Natural killer cell (primary cell): ENCODE results near the gene QRFP. TPM values are rescaled to one million over a fixed set of nuclear protein-coding genes. Genes with fewer than 3 reads are reported as not detected.

Source experiments
- ATAC-seq, 3 donors: fragments of 150-1000 bp in 2 of 3; fragments of 200-7000 bp in 1 of 3; cut with Tn5 transposase; 1 replicate in 1 of 3; 2 replicates in 2 of 3; pipeline ENCODE4 v1.10.0; 2021; ENCODE audit warnings: mild to moderate bottlenecking in 2 of 3, moderate library complexity in 2 of 3
- DNase-seq, 2 donors: peaks; one replicate each; pipeline versions ENCODE4 v3.0.0 to v3.0.0-alpha.2; 2013 to 2021; ENCODE audit warnings: mixed read lengths in 1 of 2
- H3K27ac ChIP-seq: one replicate; pipeline ENCODE4 v1.5.1; 2013; ENCODE audit warnings: mild to moderate bottlenecking, low read length
- H3K27me3 ChIP-seq: one replicate; pipeline ENCODE4 v1.6.1; 2013; ENCODE audit warnings: low read length; ENCODE audit not compliant: control insufficient read depth, insufficient read depth
- H3K36me3 ChIP-seq: one replicate; pipeline ENCODE4 v1.6.1; 2013; ENCODE audit warnings: low read length; ENCODE audit not compliant: control insufficient read depth, insufficient read depth
- H3K4me1 ChIP-seq: one replicate; pipeline ENCODE4 v1.6.1; 2013; ENCODE audit warnings: low read length; ENCODE audit not compliant: control insufficient read depth, insufficient read depth
- H3K4me3 ChIP-seq: one replicate; pipeline ENCODE4 v1.5.1; 2013; ENCODE audit warnings: low read length
- H3K9me3 ChIP-seq: one replicate; pipeline ENCODE4 v1.6.1; 2013; ENCODE audit warnings: low read length; ENCODE audit not compliant: control insufficient read depth, insufficient read depth
- H3K27ac Mint-ChIP-seq, 2 donors: one replicate each; pipeline ENCODE4 v1.8.0; 2022; ENCODE audit warnings: mild to moderate bottlenecking in 2 of 2, mixed read lengths in 2 of 2, moderate library complexity in 1 of 2
- H3K27me3 Mint-ChIP-seq, 2 donors: one replicate each; pipeline ENCODE4 v1.8.0; 2022; ENCODE audit warnings: low read depth in 2 of 2, mixed read lengths in 2 of 2
- H3K36me3 Mint-ChIP-seq: one replicate; pipeline ENCODE4 v1.8.0; 2022; ENCODE audit warnings: mixed read lengths
- H3K4me1 Mint-ChIP-seq, 2 donors: one replicate each; pipeline ENCODE4 v1.8.0; 2022; ENCODE audit warnings: mixed read lengths in 2 of 2
- H3K4me3 Mint-ChIP-seq: one replicate; pipeline ENCODE4 v1.8.0; 2022; ENCODE audit warnings: mild to moderate bottlenecking, moderate library complexity, mixed read lengths
- H3K9me3 Mint-ChIP-seq, 2 donors: one replicate each; pipeline ENCODE4 v1.8.0; 2022; ENCODE audit warnings: mixed read lengths in 2 of 2
- WGBS: methylation state at CpG from one replicate; pipeline ENCODE4 v1.1.7; 2013; ENCODE audit warnings: missing lambda C conversion rate; ENCODE audit not compliant: insufficient coverage; 5-methylcytosine and 5-hydroxymethylcytosine counted together
- intact Hi-C: fragments of 100-400 bp; cut with micrococcal nuclease; formaldehyde crosslinking; loops from one replicate; pipeline ENCODE4 v1.14.2; 2022
- total RNA-seq, 4 donors: library from RNA; stranded (reverse); fragments of 120-200 nt in 1 of 4; gene quantifications; one replicate each; pipeline versions ENCODE4 v1.2.3 to v1.2.4, GENCODE V29; 2013 to 2022
- TF ChIP-seq, protein P1 (sequence below): fragments of 200-600 bp; IDR thresholded peaks from one replicate; pipeline ENCODE4 v1.8.0; 2022; ENCODE audit warnings: antibody characterized with exemption

Gene QRFP
- total RNA-seq, 3 donors from 2014 or later (not counting 1 experiment from before 2014, with no cell fraction given) = not detected

DNA sequence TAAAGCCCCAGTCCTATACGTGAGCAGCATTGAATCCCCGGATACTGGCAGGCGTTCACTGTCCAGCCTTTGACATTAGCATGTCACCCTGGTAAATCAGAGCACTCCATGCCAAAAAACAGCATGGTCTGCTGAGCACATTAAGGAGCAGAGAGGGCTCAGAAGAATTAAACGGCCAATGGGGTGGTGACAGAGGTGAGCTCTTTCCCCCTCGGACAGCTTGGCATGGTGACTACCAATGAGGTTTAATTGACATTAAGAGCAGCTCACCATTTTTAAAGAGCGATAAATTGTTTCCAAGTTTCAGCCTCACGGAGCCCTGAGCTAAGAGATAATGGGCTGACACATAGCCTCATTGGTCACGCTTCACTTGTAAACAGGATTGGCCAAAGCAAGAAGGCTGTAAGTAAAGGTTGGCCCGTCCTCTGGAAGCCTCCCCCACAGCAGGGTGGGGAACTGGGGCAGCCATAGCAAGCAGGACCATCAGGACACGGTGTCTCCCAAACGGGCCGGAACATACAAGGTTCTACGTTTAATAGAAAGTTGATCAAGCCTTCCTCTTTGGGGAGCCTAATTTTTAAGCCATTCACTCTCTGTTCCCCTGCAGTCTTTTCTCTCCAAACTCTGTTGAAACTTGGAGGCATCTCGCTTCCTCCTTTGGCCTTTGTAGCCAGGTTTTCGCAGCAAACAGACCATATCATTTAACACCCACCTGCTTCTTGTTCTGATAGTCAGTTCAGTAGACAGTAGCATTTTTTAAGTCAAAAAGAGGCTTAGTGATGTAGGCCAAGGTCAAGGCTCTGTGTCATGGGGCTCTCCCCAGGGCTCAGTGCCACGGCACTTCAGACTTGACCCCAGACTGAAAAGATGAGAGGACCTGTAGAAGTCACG lies 25.9 kb downstream of the QRFP start:
- H3K9me3 Mint-ChIP-seq = no peaks in the 10 kb centered on the region
- Histone ChIP-seq H3K27ac (no peak overlapping the region), H3K9me3 (no peaks in the 10 kb centered on the region), H3K4me1 (no peaks in the 10 kb centered on the region), H3K36me3 (peaks cover 26% of the 10 kb centered on the region), H3K4me3 (no peak overlapping the region), H3K27me3 (no peaks in the 10 kb centered on the region)
- WGBS = 90% methylated on average over 17 of the region's 17 CpGs
- H3K4me3 Mint-ChIP-seq = no peak overlapping the region
- DNase-seq (no peak), ATAC-seq (no peak)
- peaks cover 13% of the 10 kb centered on the region for H3K36me3 Mint-ChIP-seq
- H3K27me3 Mint-ChIP-seq = no peaks in the 10 kb centered on the region
- TF ChIP-seq, protein P1, sequence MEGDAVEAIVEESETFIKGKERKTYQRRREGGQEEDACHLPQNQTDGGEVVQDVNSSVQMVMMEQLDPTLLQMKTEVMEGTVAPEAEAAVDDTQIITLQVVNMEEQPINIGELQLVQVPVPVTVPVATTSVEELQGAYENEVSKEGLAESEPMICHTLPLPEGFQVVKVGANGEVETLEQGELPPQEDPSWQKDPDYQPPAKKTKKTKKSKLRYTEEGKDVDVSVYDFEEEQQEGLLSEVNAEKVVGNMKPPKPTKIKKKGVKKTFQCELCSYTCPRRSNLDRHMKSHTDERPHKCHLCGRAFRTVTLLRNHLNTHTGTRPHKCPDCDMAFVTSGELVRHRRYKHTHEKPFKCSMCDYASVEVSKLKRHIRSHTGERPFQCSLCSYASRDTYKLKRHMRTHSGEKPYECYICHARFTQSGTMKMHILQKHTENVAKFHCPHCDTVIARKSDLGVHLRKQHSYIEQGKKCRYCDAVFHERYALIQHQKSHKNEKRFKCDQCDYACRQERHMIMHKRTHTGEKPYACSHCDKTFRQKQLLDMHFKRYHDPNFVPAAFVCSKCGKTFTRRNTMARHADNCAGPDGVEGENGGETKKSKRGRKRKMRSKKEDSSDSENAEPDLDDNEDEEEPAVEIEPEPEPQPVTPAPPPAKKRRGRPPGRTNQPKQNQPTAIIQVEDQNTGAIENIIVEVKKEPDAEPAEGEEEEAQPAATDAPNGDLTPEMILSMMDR = no peak
- H3K27ac Mint-ChIP-seq = no peak overlapping the region
- intact Hi-C loops = no loop called here
- peaks cover 5 to 7% of the 10 kb centered on the region in 2 donors for H3K4me1 Mint-ChIP-seq

DNA sequence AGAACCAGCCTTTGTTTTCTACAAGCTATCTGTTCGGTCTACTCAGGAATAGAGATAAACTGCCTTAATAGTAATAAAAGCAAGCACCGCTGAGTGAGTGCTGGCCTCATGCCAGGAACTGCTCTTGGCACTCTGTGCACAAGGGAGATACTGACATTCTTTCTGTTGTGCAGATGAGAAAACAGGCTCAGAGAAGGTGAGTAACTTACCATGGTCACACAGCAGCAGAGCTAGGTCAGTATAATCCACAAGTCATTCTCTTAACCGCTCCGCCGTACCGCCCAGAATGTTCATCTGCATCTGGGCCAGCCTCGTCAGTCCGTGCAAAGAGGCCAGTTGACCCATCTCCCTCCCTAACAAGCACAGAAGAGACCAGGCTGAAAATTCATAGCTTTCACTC lies 27.4 kb downstream of the QRFP start:
- no peaks in the 10 kb centered on the region for H3K9me3 ChIP-seq
- no peaks in the 10 kb centered on the region for H3K27me3 Mint-ChIP-seq

DNA sequence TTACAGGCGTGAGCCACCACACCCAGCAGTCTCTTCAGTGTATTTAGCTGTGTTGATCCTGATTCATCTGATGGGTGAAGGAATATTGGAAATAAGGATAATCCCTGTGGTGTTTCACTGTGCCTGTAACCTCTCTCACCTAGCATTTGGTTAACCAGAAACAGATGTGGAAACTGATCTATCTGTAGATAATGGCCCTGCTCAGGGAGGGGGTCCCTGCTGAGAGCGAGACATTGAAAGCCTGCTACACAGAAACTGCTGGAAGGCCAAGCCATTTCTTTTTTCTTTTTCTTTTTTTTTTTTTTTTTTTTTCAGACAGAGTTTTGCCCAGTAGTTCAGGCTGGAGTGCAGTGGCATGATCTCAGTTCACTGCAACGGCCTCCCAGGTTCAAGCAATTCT lies 28.4 kb downstream of the QRFP start:
- no peaks in the 10 kb centered on the region for H3K27me3 ChIP-seq
- peaks cover 5 to 7% of the 10 kb centered on the region in 2 donors for H3K4me1 Mint-ChIP-seq
- no peak for ATAC-seq
- peaks cover 14% of the 10 kb centered on the region for H3K36me3 ChIP-seq
- H3K27ac Mint-ChIP-seq = no peak overlapping the region
- no peaks in the 10 kb centered on the region for H3K9me3 Mint-ChIP-seq
- no peak overlapping the region for H3K4me3 Mint-ChIP-seq
- TF ChIP-seq, protein P1 = no peak
- intact Hi-C loops = loop anchor here (10.0 kb wide), 1 partner anchor 403 kb away; no protein-coding TSS in a partner anchor
- H3K27ac ChIP-seq = no peak overlapping the region
- DNase-seq = no peak
- H3K4me3 ChIP-seq = no peak overlapping the region
- WGBS = 87% methylated on average over 3 of the region's 3 CpGs
- H3K9me3 ChIP-seq = no peaks in the 10 kb centered on the region
- H3K36me3 Mint-ChIP-seq = peaks cover 1% of the 10 kb centered on the region
- no peaks in the 10 kb centered on the region for H3K4me1 ChIP-seq
- H3K27me3 Mint-ChIP-seq = no peaks in the 10 kb centered on the region

More for the DNA sequence above, 27.4 kb downstream of the QRFP start:
- Histone ChIP-seq H3K4me3 (no peak overlapping the region), H3K27me3 (no peaks in the 10 kb centered on the region), H3K27ac (no peak overlapping the region), H3K4me1 (no peaks in the 10 kb centered on the region), H3K36me3 (peaks cover 24% of the 10 kb centered on the region)
- no peak overlapping the region for H3K27ac Mint-ChIP-seq
- peaks cover 5 to 7% of the 10 kb centered on the region in 2 donors for H3K4me1 Mint-ChIP-seq
- intact Hi-C loops = loop anchor here (10.0 kb wide), 1 partner anchor 404 kb away; no protein-coding TSS in a partner anchor
- ATAC-seq = no peak
- DNase-seq = no peak
- WGBS = 81% methylated on average over 8 of the region's 8 CpGs
- TF ChIP-seq, protein P1 = no peak
- peaks cover 12% of the 10 kb centered on the region for H3K36me3 Mint-ChIP-seq
- H3K9me3 Mint-ChIP-seq = no peaks in the 10 kb centered on the region
- H3K4me3 Mint-ChIP-seq = no peak overlapping the region
